Fibroblast of villous mesenchyme (primary cell): Measurements from ENCODE around the gene APCDD1. TPM values are rescaled to one million over a fixed set of nuclear protein-coding genes. Genes with fewer than 3 reads are reported as not detected.

Source experiments
- DNase-seq: peaks from one replicate; pipeline ENCODE4 v3.0.0-alpha.2; 2010; ENCODE audit warnings: low read depth
- H3K4me3 ChIP-seq: 2 replicates; pipeline ENCODE4 v1.5.1; 2011; ENCODE audit warnings: low read depth, mild to moderate bottlenecking, low read length
- total RNA-seq: library from RNA; depleted of rRNA; stranded (reverse); fragments of >200 nt; gene quantifications from 2 replicates; pipeline ENCODE4 v1.2.3, GENCODE V29; 2012
- TF ChIP-seq, protein P1 (sequence below): IDR thresholded peaks from 2 replicates; pipeline ENCODE4 v1.5.1; 2012; ENCODE audit warnings: low read depth, mild to moderate bottlenecking, low read length; ENCODE audit not compliant: insufficient read depth

APCDD1 gene
- total RNA-seq, 1 donor = 3.5 TPM

GRCh38 chr18:10431680-10432079 is 22.8 kb upstream of the APCDD1 start:
- no peak overlapping the region for H3K4me3 ChIP-seq
- TF ChIP-seq, protein P1, sequence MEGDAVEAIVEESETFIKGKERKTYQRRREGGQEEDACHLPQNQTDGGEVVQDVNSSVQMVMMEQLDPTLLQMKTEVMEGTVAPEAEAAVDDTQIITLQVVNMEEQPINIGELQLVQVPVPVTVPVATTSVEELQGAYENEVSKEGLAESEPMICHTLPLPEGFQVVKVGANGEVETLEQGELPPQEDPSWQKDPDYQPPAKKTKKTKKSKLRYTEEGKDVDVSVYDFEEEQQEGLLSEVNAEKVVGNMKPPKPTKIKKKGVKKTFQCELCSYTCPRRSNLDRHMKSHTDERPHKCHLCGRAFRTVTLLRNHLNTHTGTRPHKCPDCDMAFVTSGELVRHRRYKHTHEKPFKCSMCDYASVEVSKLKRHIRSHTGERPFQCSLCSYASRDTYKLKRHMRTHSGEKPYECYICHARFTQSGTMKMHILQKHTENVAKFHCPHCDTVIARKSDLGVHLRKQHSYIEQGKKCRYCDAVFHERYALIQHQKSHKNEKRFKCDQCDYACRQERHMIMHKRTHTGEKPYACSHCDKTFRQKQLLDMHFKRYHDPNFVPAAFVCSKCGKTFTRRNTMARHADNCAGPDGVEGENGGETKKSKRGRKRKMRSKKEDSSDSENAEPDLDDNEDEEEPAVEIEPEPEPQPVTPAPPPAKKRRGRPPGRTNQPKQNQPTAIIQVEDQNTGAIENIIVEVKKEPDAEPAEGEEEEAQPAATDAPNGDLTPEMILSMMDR = no peak
- DNase-seq = no peak

DNA sequence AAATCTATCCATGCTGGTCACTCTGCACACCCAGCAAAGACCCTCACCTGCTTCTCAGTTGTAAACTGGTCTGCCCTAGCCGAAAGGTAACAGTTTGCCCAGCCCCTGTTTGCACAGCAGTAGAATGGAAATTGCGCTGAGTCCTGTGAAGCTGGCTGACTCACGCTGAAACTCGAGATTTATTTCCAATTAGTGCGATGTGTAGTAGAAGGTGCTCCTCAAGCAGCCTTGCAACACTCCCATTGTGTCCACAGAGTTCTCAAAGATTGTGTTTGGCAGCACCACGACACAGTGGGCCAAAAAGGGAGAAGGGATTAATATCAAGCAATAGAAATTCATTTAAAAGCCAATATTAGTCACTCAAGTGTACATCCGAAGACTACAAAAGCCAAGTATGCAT is 21.7 kb upstream of the APCDD1 start:
- no peak for DNase-seq
- H3K4me3 ChIP-seq = no peak overlapping the region
- TF ChIP-seq, protein P1 = no peak

DNA sequence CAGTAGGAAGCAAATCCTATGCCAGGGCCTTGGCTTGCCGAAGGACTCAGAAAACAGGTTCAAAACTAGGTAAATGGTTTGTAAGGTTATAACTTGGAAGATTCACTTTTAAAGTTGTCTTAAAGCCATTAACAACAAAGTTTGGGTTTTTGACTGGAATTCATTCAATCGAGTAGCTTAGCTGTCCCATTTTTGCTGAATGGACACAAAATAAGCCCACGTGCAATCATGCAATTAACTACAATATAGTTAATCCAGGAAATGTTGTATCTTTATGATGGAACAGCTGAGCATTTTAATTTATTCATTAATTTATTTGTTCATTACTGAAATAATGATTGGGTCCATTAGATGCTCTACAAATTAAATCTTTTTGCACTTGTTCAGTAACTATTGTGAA is 18.3 kb upstream of the APCDD1 start:
- no peak for DNase-seq
- no peak overlapping the region for H3K4me3 ChIP-seq
- TF ChIP-seq, protein P1 = no peak

GRCh38 chr18:10437837-10438236 is 16.6 kb upstream of the APCDD1 start:
- TF ChIP-seq, protein P1 = peak; percentile 35

DNA sequence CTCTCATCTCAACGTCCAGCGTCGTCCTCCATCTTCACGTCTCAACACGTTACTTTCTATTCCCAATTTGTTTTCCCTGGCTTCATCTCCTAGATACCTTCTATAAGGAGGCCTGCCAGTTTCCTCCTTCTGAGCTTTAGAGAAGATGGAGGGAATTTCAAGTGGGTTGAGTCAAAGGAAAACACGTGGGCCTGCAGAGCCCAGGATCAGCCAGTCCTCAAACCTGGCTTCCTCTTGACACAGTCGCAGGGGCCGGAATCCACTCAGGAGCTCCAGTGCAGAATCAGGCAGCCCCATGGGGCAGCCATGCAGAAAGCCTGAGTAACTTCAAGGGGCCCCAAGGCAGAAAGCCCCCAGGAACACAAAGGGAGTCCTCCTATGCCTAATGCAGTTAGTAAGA is 14.5 kb upstream of the APCDD1 start:
- no peak for DNase-seq
- TF ChIP-seq, protein P1 = no peak
- H3K4me3 ChIP-seq = no peak overlapping the region

More at GRCh38 chr18:10437837-10438236, 16.6 kb upstream of the APCDD1 start:
- no peak for DNase-seq
- H3K4me3 ChIP-seq = no peak overlapping the region

DNA sequence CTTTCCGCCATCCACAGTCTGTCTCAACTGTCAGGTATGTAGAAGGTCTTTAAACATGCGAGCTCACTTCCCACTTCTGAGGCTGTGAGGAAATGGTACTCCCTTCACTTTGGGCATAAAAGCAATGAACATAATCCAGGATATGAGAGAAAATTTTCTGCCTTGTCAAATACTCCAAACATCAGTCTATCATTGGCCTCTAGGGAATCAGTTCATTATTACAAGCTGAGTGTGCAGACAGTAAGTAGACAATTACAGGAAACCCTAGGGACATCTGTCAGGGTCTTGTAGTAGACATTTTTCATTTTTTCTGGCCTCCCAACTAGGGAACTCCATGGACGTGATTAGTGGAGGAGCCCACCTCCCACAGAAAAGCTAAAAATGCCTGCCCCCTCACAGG is 13.6 kb upstream of the APCDD1 start:
- DNase-seq = no peak
- H3K4me3 ChIP-seq = no peak overlapping the region
- TF ChIP-seq, protein P1 = no peak

DNA sequence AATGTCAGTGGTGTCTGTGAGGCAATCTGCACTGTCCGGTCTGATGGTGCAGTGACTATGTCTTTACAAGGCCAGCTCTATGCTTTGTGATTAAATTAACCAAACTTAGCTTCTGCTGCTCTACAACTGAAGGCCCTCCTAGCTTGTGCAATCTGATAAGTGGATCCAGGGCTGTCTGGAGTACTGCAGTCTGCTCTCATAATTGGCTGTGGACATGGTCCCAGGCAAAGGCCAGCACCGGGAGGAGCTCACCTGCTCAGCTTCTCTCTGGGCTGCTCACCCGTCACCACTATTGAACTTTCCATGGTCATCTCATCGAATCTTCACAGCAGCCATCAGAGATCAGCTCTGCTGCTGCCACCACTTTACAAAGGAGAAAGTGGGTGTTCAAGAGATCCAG is 13.0 kb upstream of the APCDD1 start:
- TF ChIP-seq, protein P1 = no peak
- no peak for DNase-seq
- H3K4me3 ChIP-seq = no peak overlapping the region
